ENCODE results near the gene NLRP6. TPM values are rescaled to one million over a fixed set of nuclear protein-coding genes. Genes with fewer than 3 reads are reported as not detected.
"Not testable (repeated sequence)": the region's sequence is repeated elsewhere in the genome, so short reads cannot be mapped to it uniquely, and the experiment has no call there.

The NLRP6 gene
- total RNA-seq, 1 donor from 2014 or later, result 3.2 TPM

DNA sequence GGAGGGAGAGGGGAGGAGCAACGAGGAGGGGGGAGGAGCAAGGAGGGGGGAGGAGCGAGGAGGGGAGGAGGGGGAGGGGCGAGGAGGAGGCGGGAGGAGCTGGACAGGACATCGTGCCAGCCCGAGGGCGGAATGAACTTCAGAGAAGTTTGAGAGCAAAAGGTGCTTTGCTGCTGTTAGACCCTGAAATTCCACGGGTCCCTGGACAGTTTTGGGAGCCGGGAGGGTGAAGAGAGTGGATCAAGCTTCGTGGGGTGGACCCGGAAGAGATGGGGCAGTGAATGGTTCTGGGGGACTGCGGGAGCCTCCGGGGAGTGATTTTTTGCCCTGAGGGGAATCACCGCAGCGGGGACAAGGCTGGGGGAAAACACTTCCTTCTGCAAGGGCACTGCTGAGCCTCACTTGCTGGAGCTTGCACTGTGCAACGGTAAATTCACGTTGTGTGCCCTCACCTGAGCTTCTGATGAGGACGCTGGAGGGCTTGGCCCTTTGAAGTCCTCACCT is 10.7 kb upstream of the NLRP6 start:
- peaks cover 2% of the 10 kb centered on the region for H3K27me3 Mint-ChIP-seq
- intact Hi-C loops (cut with micrococcal nuclease), result loop anchor here (5.0 kb wide), 1 partner anchor 90 kb away; no protein-coding TSS in a partner anchor
- H3K9me3 Mint-ChIP-seq, result no peaks in the 10 kb centered on the region
- H3K36me3 Mint-ChIP-seq (ENCODE audit: low read depth), result peaks cover 4% of the 10 kb centered on the region
- peak overlapping the region; percentile 97 for H3K27ac Mint-ChIP-seq
- peaks cover 38% of the 10 kb centered on the region for H3K4me1 Mint-ChIP-seq
- H3K4me3 Mint-ChIP-seq, result peak overlapping the region; percentile 91
- peak; percentile 87 for DNase-seq

- intact Hi-C loops (cut with micrococcal nuclease), result loop anchor here (1.0 to 5.0 kb wide), 5 partner anchors 9 to 89 kb away; partner anchors contain the start of genes IFITM1, PSMD13 and SIRT3
- not testable (repeated sequence) for H3K9me3 Mint-ChIP-seq; H3K27me3 Mint-ChIP-seq; H3K36me3 Mint-ChIP-seq (ENCODE audit: low read depth)
- peak overlapping the region; percentile 97 for H3K27ac Mint-ChIP-seq
- H3K4me3 Mint-ChIP-seq, result peak overlapping the region; percentile 91
- peak; percentile 91 for DNase-seq
- peaks cover 38% of the 10 kb centered on the region for H3K4me1 Mint-ChIP-seq
Measured at GRCh38 chr11:268716-269145, 9.5 kb upstream of the NLRP6 start.

DNA sequence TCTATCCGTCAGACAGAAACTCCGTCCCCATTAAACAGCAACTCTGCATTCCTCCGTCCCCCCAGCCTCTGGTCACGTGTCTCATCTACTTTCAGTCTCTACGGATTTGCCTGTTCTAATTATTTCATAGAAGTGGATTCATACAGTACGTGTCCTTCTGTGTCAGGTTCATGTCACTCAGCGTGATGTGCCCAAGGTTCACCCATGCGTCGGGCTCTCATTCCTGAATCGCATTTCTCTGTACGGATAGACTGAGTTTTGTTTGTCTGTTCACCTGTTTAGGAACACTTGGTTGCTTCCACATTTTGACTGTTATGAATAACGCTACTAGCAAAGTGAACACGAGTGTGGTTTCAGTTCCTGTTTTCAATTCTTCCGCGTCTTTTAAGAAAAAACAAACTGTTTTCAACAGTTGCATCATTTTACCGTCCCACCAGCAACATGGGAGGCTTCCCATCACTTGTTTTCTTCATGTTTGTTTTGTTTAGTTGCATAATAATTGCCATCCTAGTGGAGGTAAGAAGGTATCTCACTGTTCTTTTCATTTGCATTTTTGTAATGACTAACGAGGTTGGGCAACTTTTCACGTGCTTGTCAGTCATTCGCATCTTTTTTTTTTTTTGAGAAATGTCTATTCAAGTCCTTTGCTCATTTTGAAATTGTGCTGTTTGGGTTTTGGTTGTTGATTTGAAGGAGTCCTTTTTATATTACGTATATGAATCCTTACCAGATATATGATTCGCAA is 8.9 kb upstream of the NLRP6 start:
- peak; percentile 87 for DNase-seq
- Mint-ChIP-seq H3K27me3 (peaks cover 7% of the 10 kb centered on the region), H3K9me3 (no peaks in the 10 kb centered on the region), H3K36me3 (ENCODE audit: low read depth) (peaks cover 4% of the 10 kb centered on the region), H3K27ac (peak overlapping the region; percentile 97), H3K4me1 (peaks cover 38% of the 10 kb centered on the region), H3K4me3 (peak overlapping the region; percentile 91)
- intact Hi-C loops (cut with micrococcal nuclease), result loop anchor here (1.0 to 5.0 kb wide), 5 partner anchors 8 to 88 kb away; partner anchors contain the start of genes IFITM1, PSMD13 and SIRT3

DNA sequence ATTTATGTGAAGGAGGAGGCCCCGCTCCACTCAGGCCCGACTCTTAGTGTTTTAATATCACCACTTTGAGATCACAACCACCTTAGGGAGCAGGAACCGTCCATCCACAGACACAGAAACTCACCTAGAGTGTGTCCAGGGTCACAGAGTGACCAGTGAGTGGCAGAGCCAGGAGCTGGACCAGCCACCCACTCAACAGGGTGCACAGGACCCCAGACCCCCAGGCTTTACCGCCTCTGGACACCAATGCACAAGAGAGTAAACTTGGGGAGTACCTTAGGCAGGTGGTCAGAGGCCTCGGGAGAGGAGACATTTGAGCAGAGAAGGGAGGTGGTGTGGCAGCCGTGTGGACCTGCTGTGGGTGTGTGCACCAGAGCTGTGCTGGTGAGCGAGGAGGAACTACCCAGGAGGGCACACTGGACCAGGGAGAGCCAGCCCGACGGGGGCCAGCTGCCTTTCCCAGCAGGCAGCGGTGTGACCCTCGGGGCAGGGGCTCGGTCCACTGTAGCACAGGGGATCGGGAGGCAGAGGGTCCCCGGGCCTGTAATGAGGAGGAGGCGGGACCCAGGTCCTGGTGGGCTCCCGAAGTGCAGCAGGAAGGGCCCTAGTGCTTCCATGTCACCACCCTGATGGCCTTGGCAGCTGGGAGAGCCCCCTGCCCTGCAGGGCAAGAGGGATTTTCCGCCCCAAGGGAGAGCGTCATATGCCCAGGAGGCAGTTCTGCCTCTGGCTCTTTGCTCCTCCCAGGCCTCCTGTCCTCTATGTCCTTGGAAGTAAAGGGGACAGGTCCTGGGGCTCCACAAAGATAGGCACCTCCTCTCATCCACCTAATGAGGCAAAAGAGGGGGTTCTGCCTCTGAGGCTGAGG is 7.5 kb upstream of the NLRP6 start:
- H3K4me1 Mint-ChIP-seq, result peaks cover 38% of the 10 kb centered on the region
- no peak overlapping the region for H3K4me3 Mint-ChIP-seq
- DNase-seq, result no peak
- peaks cover 10% of the 10 kb centered on the region for H3K27me3 Mint-ChIP-seq
- no peaks in the 10 kb centered on the region for H3K9me3 Mint-ChIP-seq
- H3K36me3 Mint-ChIP-seq (ENCODE audit: low read depth), result peaks cover 4% of the 10 kb centered on the region
- H3K27ac Mint-ChIP-seq, result no peak overlapping the region
- intact Hi-C loops (cut with micrococcal nuclease), result no loop called here

DNA sequence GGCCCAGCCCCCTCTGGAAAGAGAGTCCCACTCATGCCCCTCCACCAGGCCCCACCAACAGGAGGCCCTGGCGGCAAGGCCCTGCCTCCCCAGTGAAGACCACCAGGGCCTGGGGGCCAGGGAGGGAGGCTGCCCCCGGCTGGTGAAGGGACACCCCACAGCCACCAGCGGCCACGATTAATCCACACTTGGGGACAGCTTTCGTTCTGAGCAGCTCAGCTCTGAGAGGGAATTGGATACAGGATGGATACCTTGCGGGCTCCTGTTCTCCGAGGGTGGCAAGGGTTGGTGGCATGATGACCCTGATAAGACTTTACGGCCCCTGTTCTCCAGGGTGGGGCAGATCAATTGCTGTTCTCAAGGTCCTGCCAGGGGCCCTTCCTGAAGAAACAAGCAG is 6.9 kb upstream of the NLRP6 start:
- H3K4me1 Mint-ChIP-seq, result peaks cover 38% of the 10 kb centered on the region

GRCh38 chr11:272195-272930 is 5.8 kb upstream of the NLRP6 start:
- Mint-ChIP-seq H3K4me1 (peaks cover 35% of the 10 kb centered on the region), H3K27me3 (peaks cover 19% of the 10 kb centered on the region), H3K4me3 (no peak overlapping the region), H3K36me3 (ENCODE audit: low read depth) (peaks cover 12% of the 10 kb centered on the region), H3K27ac (no peak overlapping the region), H3K9me3 (peaks cover 7% of the 10 kb centered on the region)
- intact Hi-C loops (cut with micrococcal nuclease), result no loop called here
- DNase-seq, result no peak

More for the DNA sequence above, 6.9 kb upstream of the NLRP6 start:
- intact Hi-C loops (cut with micrococcal nuclease), result no loop called here
- peaks cover 15% of the 10 kb centered on the region for H3K27me3 Mint-ChIP-seq
- peaks cover under 1% of the 10 kb centered on the region for H3K9me3 Mint-ChIP-seq
- peaks cover 8% of the 10 kb centered on the region for H3K36me3 Mint-ChIP-seq (ENCODE audit: low read depth)
- DNase-seq, result no peak
- no peak overlapping the region for H3K4me3 Mint-ChIP-seq
- no peak overlapping the region for H3K27ac Mint-ChIP-seq

GRCh38 chr11:272931-273198 is 5.3 kb upstream of the NLRP6 start:
- Mint-ChIP-seq H3K4me3 (no peak overlapping the region), H3K27me3 (peaks cover 23% of the 10 kb centered on the region), H3K27ac (no peak overlapping the region), H3K9me3 (peaks cover 7% of the 10 kb centered on the region), H3K4me1 (peaks cover 36% of the 10 kb centered on the region), H3K36me3 (ENCODE audit: low read depth) (peaks cover 15% of the 10 kb centered on the region)
- intact Hi-C loops (cut with micrococcal nuclease), result no loop called here
- no peak for DNase-seq

DNA sequence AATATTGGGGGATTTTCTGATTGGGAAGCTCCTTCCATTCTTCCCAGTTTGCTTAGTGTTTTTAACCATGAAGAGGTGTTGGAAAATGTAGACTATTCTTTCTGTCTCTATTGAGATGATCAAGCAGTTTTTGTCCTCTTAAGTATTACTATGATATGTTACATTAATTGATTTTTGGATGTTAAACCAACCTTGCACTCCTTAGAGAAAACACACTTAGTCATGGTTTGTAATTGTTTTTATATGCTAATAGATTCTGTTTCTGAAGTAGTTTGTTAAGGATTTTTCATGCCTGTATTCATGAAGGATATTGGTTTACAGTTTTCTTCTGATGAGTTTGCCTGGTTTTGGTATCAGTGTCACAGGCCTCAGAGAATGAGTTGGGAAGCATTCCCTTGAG is 2.0 kb upstream of the NLRP6 start:
- Mint-ChIP-seq H3K4me1 (peaks cover 18% of the 10 kb centered on the region), H3K27ac (no peak overlapping the region), H3K36me3 (ENCODE audit: low read depth) (peaks cover 23% of the 10 kb centered on the region), H3K9me3 (peaks cover 7% of the 10 kb centered on the region), H3K4me3 (no peak overlapping the region), H3K27me3 (peaks cover 32% of the 10 kb centered on the region)
- intact Hi-C loops (cut with micrococcal nuclease), result no loop called here
- no peak for DNase-seq

DNA sequence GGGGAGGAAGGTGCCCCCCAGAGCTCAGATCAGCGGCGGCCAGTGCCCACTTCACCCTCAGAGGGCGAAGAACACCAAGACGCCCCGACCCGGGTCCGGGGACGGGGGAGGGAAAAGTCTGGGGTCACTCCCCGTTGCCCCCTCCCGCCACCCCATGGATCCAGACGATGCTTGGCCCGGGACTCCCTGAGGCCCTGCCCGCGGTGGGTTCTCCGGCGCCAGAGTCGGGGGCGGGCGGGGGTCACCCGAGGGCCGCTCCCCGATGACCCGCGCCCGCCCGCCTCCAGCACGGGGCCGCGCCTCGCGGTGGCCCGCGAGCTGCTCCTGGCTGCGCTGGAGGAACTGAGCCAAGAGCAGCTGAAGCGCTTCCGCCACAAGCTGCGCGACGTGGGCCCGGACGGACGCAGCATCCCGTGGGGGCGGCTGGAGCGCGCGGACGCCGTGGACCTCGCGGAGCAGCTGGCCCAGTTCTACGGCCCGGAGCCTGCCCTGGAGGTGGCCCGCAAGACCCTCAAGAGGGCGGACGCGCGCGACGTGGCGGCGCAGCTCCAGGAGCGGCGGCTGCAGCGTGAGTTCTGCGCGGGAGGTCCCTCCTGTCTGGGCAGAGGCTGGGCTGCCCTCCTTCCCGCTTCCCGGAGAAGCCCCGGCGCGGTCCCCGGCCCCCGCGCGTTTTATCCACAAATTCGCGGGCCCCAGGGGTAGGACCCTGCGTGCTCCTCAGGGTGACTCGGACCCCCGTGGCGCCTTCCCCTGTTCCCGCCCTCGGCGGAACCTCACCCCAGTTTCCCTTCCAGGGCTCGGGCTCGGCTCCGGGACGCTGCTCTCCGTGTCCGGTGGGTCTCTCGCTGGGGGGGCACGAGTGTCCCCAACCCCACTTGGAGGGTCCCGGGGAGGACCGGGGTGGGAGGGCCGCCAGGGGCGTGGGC is 1.1 kb downstream of the NLRP6 start:
- H3K27ac Mint-ChIP-seq, result peak overlapping the region; percentile 84
- peak; percentile 79 for DNase-seq
- H3K27me3 Mint-ChIP-seq, result peaks cover 42% of the 10 kb centered on the region
- H3K9me3 Mint-ChIP-seq, result peaks cover 7% of the 10 kb centered on the region
- peaks cover 37% of the 10 kb centered on the region for H3K4me1 Mint-ChIP-seq
- peaks cover 36% of the 10 kb centered on the region for H3K36me3 Mint-ChIP-seq (ENCODE audit: low read depth)
- intact Hi-C loops (cut with micrococcal nuclease), result no loop called here
- H3K4me3 Mint-ChIP-seq, result peak overlapping the region; percentile 87

DNA sequence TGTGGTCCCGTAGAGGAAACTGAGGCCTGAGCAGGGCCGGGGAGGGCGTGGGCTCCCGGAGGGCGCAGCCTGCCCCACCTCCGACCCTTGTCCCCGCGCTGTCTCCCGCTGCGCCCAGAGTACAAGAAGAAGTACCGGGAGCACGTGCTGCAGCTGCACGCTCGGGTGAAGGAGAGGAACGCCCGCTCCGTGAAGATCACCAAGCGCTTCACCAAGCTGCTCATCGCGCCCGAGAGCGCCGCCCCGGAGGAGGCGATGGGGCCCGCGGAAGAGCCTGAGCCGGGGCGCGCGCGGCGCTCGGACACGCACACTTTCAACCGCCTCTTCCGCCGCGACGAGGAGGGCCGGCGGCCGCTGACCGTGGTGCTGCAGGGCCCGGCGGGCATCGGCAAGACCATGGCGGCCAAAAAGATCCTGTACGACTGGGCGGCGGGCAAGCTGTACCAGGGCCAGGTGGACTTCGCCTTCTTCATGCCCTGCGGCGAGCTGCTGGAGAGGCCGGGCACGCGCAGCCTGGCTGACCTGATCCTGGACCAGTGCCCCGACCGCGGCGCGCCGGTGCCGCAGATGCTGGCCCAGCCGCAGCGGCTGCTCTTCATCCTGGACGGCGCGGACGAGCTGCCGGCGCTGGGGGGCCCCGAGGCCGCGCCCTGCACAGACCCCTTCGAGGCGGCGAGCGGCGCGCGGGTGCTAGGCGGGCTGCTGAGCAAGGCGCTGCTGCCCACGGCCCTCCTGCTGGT is 1.9 kb downstream of the NLRP6 start:
- intact Hi-C loops (cut with micrococcal nuclease), result no loop called here

GRCh38 chr11:280706-281485 is 2.7 kb downstream of the NLRP6 start:
- intact Hi-C loops (cut with micrococcal nuclease), result no loop called here

More for the DNA sequence above, 1.9 kb downstream of the NLRP6 start:
- Mint-ChIP-seq H3K4me3 (peak overlapping the region; percentile 87), H3K27ac (peak overlapping the region; percentile 84), H3K9me3 (peaks cover 7% of the 10 kb centered on the region), H3K36me3 (ENCODE audit: low read depth) (peaks cover 39% of the 10 kb centered on the region), H3K4me1 (peaks cover 39% of the 10 kb centered on the region), H3K27me3 (peaks cover 40% of the 10 kb centered on the region)
- peak; percentile 87 for DNase-seq

More at GRCh38 chr11:280706-281485, 2.7 kb downstream of the NLRP6 start:
- peak; percentile 85 for DNase-seq
- peaks cover 41% of the 10 kb centered on the region for H3K36me3 Mint-ChIP-seq (ENCODE audit: low read depth)
- peaks cover 39% of the 10 kb centered on the region for H3K27me3 Mint-ChIP-seq
- peaks cover 7% of the 10 kb centered on the region for H3K9me3 Mint-ChIP-seq
- peak overlapping the region; percentile 78 for H3K27ac Mint-ChIP-seq
- peak overlapping the region; percentile 87 for H3K4me3 Mint-ChIP-seq
- H3K4me1 Mint-ChIP-seq, result peaks cover 42% of the 10 kb centered on the region
